Heart right ventricle (tissue), 16 donors: Measurements from ENCODE around the gene CNOT4. TPM values are rescaled to one million over a fixed set of nuclear protein-coding genes. Genes with fewer than 3 reads are reported as not detected.

Experiments
- ATAC-seq, 8 donors: fragments of 200-7000 bp; cut with Tn5 transposase; one replicate each; pipeline ENCODE4 v1.9.1; 2020; ENCODE audit warnings: mild to moderate bottlenecking in 8 of 8, moderate library complexity in 8 of 8, moderate number of reproducible peaks in 1 of 8
- DNase-seq, 2 donors: peaks; one replicate each; pipeline ENCODE4 v3.0.0-alpha.2; 2020
- H3K27ac ChIP-seq, 10 donors: fragments of 200-600 bp; sonication (generic) in 2 of 10; one replicate each; pipeline versions ENCODE4 v1.5.0 to v1.8.0; 2020 to 2022; ENCODE audit warnings: mild to moderate bottlenecking in 3 of 10
- H3K27me3 ChIP-seq, 7 donors: fragments of 200-600 bp; one replicate each; pipeline ENCODE4 v1.8.0; 2021 to 2022; ENCODE audit warnings: mild to moderate bottlenecking in 2 of 7
- H3K36me3 ChIP-seq, 9 donors: fragments of 200-600 bp; sonication (generic) in 1 of 9; one replicate each; pipeline versions ENCODE4 v1.5.0 to v1.8.0; 2020 to 2022; ENCODE audit warnings: mild to moderate bottlenecking in 2 of 9
- H3K4me1 ChIP-seq, 9 donors: fragments of 200-600 bp; sonication (generic) in 1 of 9; one replicate each; pipeline versions ENCODE4 v1.5.0 to v1.8.0; 2020 to 2022; ENCODE audit warnings: mild to moderate bottlenecking in 4 of 9
- H3K4me3 ChIP-seq, 10 donors: fragments of 200-600 bp; sonication (generic) in 2 of 10; one replicate each; pipeline versions ENCODE4 v1.5.0 to v1.8.0; 2020 to 2022; ENCODE audit warnings: mild to moderate bottlenecking in 7 of 10, moderate library complexity in 2 of 10
- H3K9me3 ChIP-seq, 11 donors: fragments of 200-600 bp in 10 of 11; sonication (generic) in 2 of 11; one replicate each; pipeline versions ENCODE4 v1.5.0 to v1.8.0; 2013 to 2022; ENCODE audit warnings: mild to moderate bottlenecking in 2 of 11, control low read depth in 1 of 11, moderate library complexity in 1 of 11
- CTCF ChIP-seq, 9 donors: fragments of 200-600 bp; sonication (generic) in 2 of 9; IDR thresholded peaks; one replicate each; pipeline versions ENCODE4 v1.5.0 to v1.8.0; 2021 to 2022; ENCODE audit warnings: antibody characterized with exemption in 9 of 9, mild to moderate bottlenecking in 5 of 9, moderate library complexity in 1 of 9
- WGBS, 2 donors: extraction: QIAGEN DNeasy Blood & Tissue Kit; methylation state at CpG; one replicate each; pipeline ENCODE4 v1.1.7; 2013; ENCODE audit warnings: inconsistent platforms in 1 of 2; 5-methylcytosine and 5-hydroxymethylcytosine counted together
- intact Hi-C, 10 donors: fragments of 100-400 bp; cut with DNase I; formaldehyde crosslinking; loops; one replicate each; pipeline versions ENCODE4 v1.11.1 to v1.14.2; 2022
- polyA plus RNA-seq, 2 donors: library from polyadenylated mRNA; stranded (reverse); fragments of 200-250 nt; gene quantifications; one replicate each; pipeline ENCODE4 v1.2.3, GENCODE V29; 2013
- total RNA-seq, 10 donors: library from RNA; stranded (reverse); fragmentation: NEBNext Ultra II Directional in 3 of 10; extraction: Animal tissue kit (Norgen Biotek cat#: 25700) in 3 of 10; gene quantifications; one replicate each; pipeline versions ENCODE4 v1.2.1 to v1.2.4, GENCODE V29; 2021 to 2023
- donor health status: Arrhythmogenic right ventricular cardiomyopathy.
- donor health status: ischemic (EF 13 %, LVEDD 7.1; RV severe dilation, severe dysfunction).
- donor health status: healthy with polysubstance abuse.
- donor health status: DM: no; HTN: yes; CAD: no.
- donor health status: DM: no; HTN: no; CAD: no.
- donor health status: ischemic (EF 25% LVEDD 6.9; RV normal size, moderate dysfunction).
- donor health status: ischemic (EF 25% LVEDD 5.7; RV mildly dilated, moderate dysfunction).
- donor health status: healthy.
- donor health status: DM: yes; HTN: yes; CAD: no.
- donor health status: Ischemic cardiomyopathy.
- donor health status: ischemic (EF 35%, LVEDD 5.7; RV mildly dilated, moderate dysfunction).
- donor health status: nonischemic (EF 11% LVEDD 7.7; RV severe dilation, severe dysfunction).
- donor health status: DM: yes; HTN: yes; CAD: no.
- donor health status: PGD.
- donor health status: ischemic (EF 29% LVEDD 5.4; RV normal size, mild dysfunction).
- donor health status: nonischemic (EF 23%, LVEDD 6.1; RV moderate dilation, normal function).

CNOT4 gene
- total and polyA plus RNA-seq, 12 donors: 5.2 to 31.7 (median 27.0) TPM

- intact Hi-C loops: loop anchor here in 1 of 10 donors (5.0 kb wide), 1 partner anchor 38 kb away; no protein-coding TSS in a partner anchor
- WGBS, 2 donors: 13 to 15% methylated on average over 8 of the region's 8 CpGs
Observed at GRCh38 chr7:135320268-135320667, 189.6 kb downstream of the CNOT4 start.

GRCh38 chr7:135317676-135318325, 192.1 kb downstream of the CNOT4 start:
- TF ChIP-seq CTCF (IDR thresholded peaks at IDR 0.05): no peak
- Histone ChIP-seq H3K27ac (no peak overlapping the region), H3K9me3 (no peaks in the 10 kb centered on the region), H3K4me3 (no peak overlapping the region), H3K4me1 (peaks cover 0 to 20% (median 8%) of the 10 kb centered on the region in 9 donors), H3K27me3 (peaks cover 0 to 3% (median 0%) of the 10 kb centered on the region in 7 donors), H3K36me3 (no peaks in the 10 kb centered on the region)
- no peak for DNase-seq
- WGBS, 2 donors: 74 to 81% methylated on average over 10 of the region's 10 CpGs
- intact Hi-C loops: no loop called here
- ATAC-seq: no peak

More at GRCh38 chr7:135320268-135320667, 189.6 kb downstream of the CNOT4 start:
- DNase-seq (peak; percentile 81 to 85), ATAC-seq (peak; percentile 66 to 90 (median 86))
- Histone ChIP-seq H3K9me3 (no peaks in the 10 kb centered on the region), H3K27ac (no peak overlapping the region), H3K4me3 (no peak overlapping the region), H3K4me1 (peaks cover 0 to 20% (median 8%) of the 10 kb centered on the region in 9 donors), H3K27me3 (no peaks in the 10 kb centered on the region), H3K36me3 (no peaks in the 10 kb centered on the region)
- TF ChIP-seq CTCF (IDR thresholded peaks at IDR 0.05): no peak

- no peaks in the 10 kb centered on the region for H3K9me3 ChIP-seq
- H3K27ac ChIP-seq: no peak overlapping the region
- peaks cover 0 to 3% (median 0%) of the 10 kb centered on the region in 7 donors for H3K27me3 ChIP-seq
- H3K4me3 ChIP-seq: no peak overlapping the region
- DNase-seq (peak in 1 of 2 donors; percentile 9), ATAC-seq (peak in 1 of 8 donors; percentile 14)
- TF ChIP-seq CTCF (IDR thresholded peaks at IDR 0.05): no peak
- H3K36me3 ChIP-seq: no peaks in the 10 kb centered on the region
- peaks cover 0 to 20% (median 8%) of the 10 kb centered on the region in 9 donors for H3K4me1 ChIP-seq
- WGBS, 2 donors: 69 to 74% methylated on average over 8 of the region's 8 CpGs
- intact Hi-C loops: no loop called here
Observed at GRCh38 chr7:135316648-135317313, 193.1 kb downstream of the CNOT4 start.

GRCh38 chr7:135313971-135314370, 195.9 kb downstream of the CNOT4 start:
- H3K27ac ChIP-seq: no peak overlapping the region
- DNase-seq: no peak
- H3K9me3 ChIP-seq: no peaks in the 10 kb centered on the region
- intact Hi-C loops: no loop called here
- H3K4me1 ChIP-seq: no peaks in the 10 kb centered on the region
- no peak for TF ChIP-seq CTCF (IDR thresholded peaks at IDR 0.05)
- no peak for ATAC-seq
- no peak overlapping the region for H3K4me3 ChIP-seq
- WGBS, 2 donors: 79 to 80% methylated on average over 10 of the region's 10 CpGs
- peaks cover 0 to 3% (median 0%) of the 10 kb centered on the region in 7 donors for H3K27me3 ChIP-seq
- H3K36me3 ChIP-seq: no peaks in the 10 kb centered on the region

Other genes with a start within 250 kb of the CNOT4 start
- 10 to 100 TPM; 11.6 to 20.6 (median 14.1) TPM for gene NUP205, start 47.8 kb upstream of the CNOT4 start, total RNA-seq
- gene NUP205, start 47.8 kb upstream of the CNOT4 start, polyA plus RNA-seq: 10 to 100 TPM; 13.7 to 23.6 TPM
- gene STMP1, start 152.4 kb upstream of the CNOT4 start, total RNA-seq: 10 to 100 TPM; 26.5 to 35.6 (median 28.6) TPM
- gene STMP1, start 152.4 kb upstream of the CNOT4 start, polyA plus RNA-seq: 10 to 100 TPM; 25.7 to 26.3 TPM
- gene SLC13A4, start 218.1 kb upstream of the CNOT4 start, total RNA-seq: under 1 TPM in 8 of 10 donors, not detected in 2; 0.08 to 0.87 (median 0.56) TPM
- 1 to 10 TPM in 1 of 2 donors, under 1 TPM in 1; 0.12 to 2.8 TPM for gene SLC13A4, start 218.1 kb upstream of the CNOT4 start, polyA plus RNA-seq
- 10 to 100 TPM in 8 of 10 donors, 1 to 10 TPM in 2; 2.0 to 47.6 (median 19.5) TPM for gene FAM180A, start 238.7 kb upstream of the CNOT4 start, total RNA-seq
- gene FAM180A, start 238.7 kb upstream of the CNOT4 start, polyA plus RNA-seq: 10 to 100 TPM in 1 of 2 donors, 1 to 10 TPM in 1; 2.4 to 11.3 TPM